HG03469 (cell line): ENCODE data around the gene MARCHF6.
"Not testable (repeated sequence)": the region's sequence is repeated elsewhere in the genome, so short reads cannot be mapped to it uniquely, and the experiment has no call there.

Experiments
- ATAC-seq: cut with Tn5 transposase; IDR thresholded peaks from one replicate; pipeline ENCODE4 v1.9.1; 2021; ENCODE audit warnings: mild to moderate bottlenecking, moderate library complexity, moderate number of reproducible peaks; ENCODE audit not compliant: unreplicated experiment

The MARCHF6 gene

GRCh38 chr5:10374046-10375022 is 20.8 kb downstream of the MARCHF6 start:
- ATAC-seq, result no peak

GRCh38 chr5:10375146-10375545 is 21.7 kb downstream of the MARCHF6 start:
- not testable (repeated sequence) for ATAC-seq

GRCh38 chr5:10376544-10376943 is 23.0 kb downstream of the MARCHF6 start:
- ATAC-seq, result no peak

GRCh38 chr5:10377081-10377480 is 23.6 kb downstream of the MARCHF6 start:
- no peak for ATAC-seq

- ATAC-seq, result no peak
Measured at GRCh38 chr5:10381803-10382202, 28.3 kb downstream of the MARCHF6 start.

GRCh38 chr5:10384483-10384882 is 31.0 kb downstream of the MARCHF6 start:
- ATAC-seq, result no peak

DNA sequence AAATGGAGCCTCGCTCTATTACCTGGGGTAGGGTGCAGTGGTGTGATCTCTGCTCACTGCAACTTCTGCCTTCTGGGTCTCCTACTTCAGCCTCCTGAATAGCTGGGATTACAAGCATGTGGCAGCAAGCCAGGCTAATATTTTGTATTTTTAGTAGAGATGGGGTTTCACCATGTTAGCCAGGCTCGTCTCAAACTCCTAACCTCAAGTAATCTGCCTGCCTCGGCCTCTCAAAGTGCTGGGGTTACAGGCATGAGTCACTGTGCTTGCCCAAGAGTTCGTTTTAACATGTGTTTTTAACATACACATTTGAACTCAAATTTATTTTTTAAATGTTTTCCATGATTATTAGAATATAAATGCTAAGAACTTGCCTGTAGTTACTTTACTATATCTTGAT is 34.2 kb downstream of the MARCHF6 start:
- ATAC-seq, result no peak

DNA sequence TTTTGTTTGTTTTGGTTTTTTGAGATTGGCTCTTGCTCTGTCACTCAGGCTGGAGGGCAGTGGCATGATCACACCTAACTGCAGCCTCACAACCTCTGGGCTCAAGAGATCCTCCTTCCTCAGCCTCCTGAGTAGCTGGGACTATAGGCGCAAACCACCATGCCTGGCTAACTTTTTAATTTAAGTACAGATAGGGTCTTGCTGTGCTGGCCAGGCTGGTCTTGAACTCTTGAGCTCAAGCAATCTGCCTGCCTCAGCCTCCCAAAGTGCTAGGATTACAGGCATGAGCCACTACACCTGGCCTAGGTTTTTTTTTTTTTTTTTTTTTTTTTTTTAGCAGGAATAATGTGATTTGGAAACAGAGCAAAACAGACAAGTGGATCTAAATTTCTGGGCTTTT is 37.6 kb downstream of the MARCHF6 start:
- no peak for ATAC-seq

DNA sequence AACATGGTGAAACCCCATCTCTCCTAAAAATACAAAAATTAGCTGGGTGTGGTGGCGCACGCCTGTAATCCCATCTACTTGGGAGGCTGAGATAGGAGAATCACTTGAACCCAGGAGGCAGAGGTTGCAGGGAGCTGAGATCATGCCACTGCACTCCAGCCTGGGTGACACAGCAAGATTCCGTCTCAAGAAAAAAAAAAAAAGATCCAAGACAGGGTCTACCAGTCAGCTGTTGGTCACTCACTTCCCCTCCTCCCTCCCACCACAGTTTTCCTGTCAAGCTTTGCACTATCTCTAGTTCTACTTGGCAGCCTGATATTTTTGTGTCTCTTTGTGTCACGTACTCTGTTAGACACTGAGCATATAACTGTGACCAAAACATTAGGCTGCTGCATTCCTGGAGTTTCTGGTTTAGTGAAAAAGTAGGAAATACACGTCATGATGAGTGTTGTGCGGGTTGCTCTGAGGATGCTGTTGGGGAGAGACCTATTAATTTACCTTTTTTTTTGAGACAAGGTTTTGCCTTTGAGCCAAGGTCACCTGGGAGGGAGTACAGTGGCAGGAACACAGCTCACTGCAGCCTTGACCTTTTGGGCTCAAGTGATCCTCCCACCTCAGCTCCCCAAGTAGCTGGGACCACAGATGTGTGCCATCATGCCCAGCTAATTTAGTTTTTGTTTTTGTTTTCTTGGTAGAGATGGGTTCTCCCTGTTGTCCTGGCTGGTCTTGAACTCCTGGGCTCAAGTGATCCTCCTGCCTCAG is 39.3 kb downstream of the MARCHF6 start:
- not testable (repeated sequence) for ATAC-seq

GRCh38 chr5:10393491-10393890 is 40.0 kb downstream of the MARCHF6 start:
- ATAC-seq, result no peak

DNA sequence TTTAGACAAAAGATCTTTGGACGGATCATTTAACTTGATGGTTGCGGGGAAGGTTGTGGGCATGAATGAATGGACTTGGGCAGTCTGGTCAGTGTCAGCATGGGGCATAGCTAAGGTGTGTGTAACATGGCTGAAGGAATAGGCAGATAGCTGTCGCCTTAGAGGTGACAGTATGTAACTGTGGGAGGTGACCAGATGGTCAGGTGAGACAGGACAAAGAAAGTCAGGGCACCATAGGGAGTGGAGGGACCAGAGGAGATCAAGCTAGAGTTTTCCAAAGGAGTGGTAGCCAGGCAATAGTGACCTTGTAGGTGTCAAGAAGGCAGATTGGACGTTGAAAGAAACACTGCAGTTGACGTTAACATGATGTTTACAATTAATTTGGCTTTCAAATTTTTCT is 43.1 kb downstream of the MARCHF6 start:
- no peak for ATAC-seq

GRCh38 chr5:10399839-10400238 is 46.3 kb downstream of the MARCHF6 start:
- ATAC-seq, result no peak

GRCh38 chr5:10400411-10400810 is 46.9 kb downstream of the MARCHF6 start:
- no peak for ATAC-seq

- no peak for ATAC-seq
Measured at GRCh38 chr5:10400831-10401230, 47.3 kb downstream of the MARCHF6 start.

- ATAC-seq, result peak; percentile 55
Measured at GRCh38 chr5:10401498-10401897, 48.0 kb downstream of the MARCHF6 start.
